HG03103 (cell line): ENCODE results near the gene KRT6A.

Source experiments
- ATAC-seq: cut with Tn5 transposase; IDR thresholded peaks from one replicate; pipeline ENCODE4 v1.9.1; 2021; ENCODE audit warnings: low read depth; ENCODE audit not compliant: unreplicated experiment

Gene KRT6A

GRCh38 chr12:52493172-52493571 lies at the start of gene KRT6A:
Gene KRT6A (minus strand): TSS chr12:52493257. CDS start chr12:52493188, 69 bp downstream.
- ATAC-seq: no peak

DNA sequence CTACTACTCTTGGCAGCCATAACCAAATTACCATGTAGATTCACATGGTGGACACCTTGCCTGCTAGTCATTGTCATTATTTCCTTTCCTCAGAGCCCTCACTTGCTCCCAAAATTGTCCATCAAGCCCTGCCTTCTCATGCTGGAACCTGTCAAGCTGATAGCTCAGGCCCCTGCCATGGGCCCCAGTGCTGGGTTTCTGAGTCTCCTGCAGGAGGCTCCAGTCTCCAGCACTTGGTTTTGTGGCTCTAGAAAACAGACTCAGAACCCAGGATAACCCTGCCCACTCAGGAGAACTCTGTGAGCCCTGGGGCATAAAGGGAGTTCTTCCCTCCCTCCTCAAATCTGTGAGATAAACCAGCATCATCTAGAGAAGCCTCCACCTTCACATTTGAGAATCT lies 49.1 kb upstream of the KRT6A start:
- no peak for ATAC-seq

DNA sequence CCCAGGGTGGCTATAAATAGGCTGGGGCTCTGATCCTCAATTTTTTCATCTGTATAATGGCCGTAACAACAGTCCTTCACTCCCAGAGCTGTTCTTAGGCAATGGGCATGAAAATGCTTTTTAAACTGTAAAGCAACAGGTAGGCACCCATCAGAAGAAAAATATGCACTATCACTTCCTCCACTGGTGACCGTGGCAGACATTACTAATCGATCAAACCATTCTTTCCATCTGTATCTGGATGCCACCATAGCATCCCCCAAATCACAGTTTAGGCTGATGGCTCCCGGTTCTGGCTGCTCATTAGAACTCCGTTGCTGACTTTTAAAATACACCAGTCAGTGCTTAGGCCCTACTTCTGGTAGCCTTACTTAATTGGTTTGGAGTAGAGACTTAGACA lies 48.7 kb upstream of the KRT6A start:
- no peak for ATAC-seq

DNA sequence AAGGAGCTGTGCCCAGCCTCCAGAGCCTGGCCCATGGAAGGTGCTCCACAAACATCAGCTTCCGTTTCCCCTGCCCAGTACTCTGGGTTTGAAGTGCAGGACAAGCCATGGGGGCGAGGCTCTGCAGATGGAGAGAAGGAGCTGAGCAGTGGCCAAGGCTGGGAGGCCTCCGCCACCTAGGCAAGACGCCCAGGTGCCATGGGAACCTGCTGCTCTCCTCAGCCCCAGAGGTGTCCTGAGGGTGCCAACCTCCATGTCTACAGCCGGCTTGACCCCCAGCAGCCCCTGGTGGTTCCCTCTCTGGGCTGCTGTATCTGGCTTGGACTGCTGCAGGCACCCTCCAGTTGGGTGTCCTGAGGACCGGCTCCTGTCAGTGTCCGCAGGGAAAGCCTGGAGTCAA lies 47.5 kb upstream of the KRT6A start:
- ATAC-seq: no peak

- ATAC-seq: no peak
Measured at GRCh38 chr12:52539821-52540173, 46.7 kb upstream of the KRT6A start.

DNA sequence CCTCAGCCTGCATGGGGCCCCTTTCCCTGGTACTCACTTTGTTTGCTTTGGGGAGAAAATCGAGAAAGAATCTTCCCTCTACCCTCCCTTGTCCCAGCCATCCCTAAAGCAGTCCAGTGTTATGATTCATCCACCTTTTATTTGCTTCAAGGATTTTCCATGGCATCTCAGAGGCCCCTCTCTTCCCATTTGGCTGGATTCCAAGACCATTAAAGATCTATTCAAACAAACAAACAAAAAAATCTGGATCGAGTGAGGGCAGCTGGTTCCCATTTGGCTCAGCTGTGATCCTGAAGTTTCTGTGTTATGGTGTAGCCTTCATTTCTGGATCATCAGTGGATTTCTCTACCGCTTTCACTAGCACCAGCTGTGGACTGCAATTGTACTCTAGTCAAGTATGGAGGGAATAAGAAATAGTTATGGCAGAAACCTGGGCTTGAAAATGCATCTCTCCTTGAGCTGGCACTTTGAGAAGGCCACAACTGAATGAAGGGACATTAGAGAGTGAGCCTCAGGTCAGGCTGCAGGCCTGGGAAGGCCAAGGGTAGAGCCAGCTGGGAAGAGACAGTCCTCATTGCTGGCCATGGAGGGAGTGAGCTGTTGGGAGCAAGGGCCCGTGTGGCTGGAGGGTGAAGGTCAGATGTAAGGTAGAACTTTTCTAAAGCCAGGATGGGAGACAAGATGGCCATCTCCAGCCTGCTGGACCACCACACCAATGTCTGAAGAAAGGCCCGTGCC lies 46.2 kb upstream of the KRT6A start:
- no peak for ATAC-seq

- ATAC-seq: no peak
Measured at GRCh38 chr12:52537101-52537500, 44.0 kb upstream of the KRT6A start.

DNA sequence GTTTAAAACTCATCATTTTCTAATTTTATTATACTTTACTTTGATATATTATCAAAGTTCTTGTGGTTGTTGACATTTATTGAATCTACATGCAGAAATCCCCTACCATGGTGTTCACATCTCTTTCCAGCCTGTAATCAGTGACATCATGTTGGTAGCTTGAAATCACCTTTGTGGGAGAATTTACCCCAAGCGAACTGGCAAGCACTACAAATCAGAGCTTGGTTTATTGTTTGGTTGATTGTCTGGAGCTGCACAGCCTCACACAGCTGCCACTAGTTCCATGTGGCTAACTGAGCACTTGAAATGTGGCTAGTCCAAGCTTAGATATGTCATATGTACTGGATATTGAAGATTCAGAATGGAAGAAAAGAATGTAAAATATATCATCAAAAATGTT lies 42.5 kb upstream of the KRT6A start:
- no peak for ATAC-seq

DNA sequence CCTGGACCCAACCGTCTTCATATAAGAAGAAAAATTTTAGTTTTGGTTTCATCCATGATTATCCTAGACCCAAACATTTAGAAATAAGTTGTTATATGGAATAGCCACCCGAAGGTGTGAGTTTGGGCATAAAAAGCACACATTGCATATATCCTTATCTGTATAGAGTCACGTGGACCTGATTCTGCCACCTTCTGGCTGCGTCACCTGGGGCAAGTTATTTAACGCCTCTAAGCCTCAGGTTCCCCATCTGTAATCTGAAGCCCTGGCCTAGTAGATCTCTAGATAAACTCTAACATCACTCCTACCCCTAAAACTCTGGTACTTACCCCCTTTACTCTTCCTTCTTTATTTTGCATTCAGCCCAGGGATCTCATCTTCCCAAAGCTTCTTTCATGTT lies 41.4 kb upstream of the KRT6A start:
- no peak for ATAC-seq

GRCh38 chr12:52533686-52534470 lies 40.8 kb upstream of the KRT6A start:
- ATAC-seq: no peak

DNA sequence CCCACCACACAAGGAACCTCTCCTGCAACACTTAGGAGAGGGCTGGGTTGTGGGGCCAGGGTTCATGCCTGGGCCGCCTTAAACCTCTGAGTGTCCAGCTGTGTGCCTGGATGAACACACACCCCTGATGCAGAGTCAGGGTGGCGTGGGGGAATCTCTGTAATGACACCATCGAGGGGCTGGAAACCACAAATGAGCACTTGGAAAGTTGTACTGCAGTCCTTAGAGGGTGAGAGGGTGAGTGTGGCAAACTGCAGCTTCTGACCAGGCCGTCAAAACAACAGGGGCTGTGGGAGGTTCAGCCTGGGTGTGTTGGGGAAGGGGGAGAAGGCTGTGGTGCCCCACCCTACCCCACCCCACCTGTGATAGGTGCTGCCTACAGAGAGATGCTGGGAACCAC lies 39.6 kb upstream of the KRT6A start:
- no peak for ATAC-seq

DNA sequence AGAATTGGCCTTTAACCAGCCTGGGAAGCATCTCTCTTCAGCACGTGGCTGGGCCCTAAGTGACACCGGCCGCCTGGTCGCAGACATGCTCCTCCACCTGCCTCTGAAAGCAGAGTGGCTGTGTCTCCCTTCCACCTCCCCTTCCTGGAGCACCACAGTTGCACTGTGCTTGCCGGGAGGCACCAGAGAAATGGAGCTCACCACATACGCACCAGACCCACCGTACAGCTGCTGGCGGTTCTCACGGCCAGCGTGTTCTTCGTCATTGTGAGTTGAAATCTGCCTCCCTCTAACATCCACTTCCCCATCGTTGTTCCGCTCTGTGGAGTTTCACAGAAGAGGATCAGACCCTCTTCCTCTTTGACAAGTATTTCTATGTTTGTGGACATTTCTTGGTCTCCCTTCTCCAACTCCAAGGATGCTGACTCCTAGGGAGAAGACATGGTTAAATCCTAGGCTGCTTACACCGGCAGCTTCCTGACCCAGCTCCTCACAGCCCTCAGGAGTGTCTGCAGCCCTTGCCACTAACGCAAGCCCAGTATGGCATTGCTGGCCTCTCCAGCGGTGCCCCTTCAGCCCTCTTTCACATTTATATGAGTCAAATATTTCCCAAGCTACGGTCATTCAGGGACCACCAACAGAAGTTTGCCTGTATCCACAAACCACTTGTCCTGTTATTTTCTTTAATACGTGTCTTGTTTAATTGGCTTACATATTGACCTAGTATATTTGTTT lies 38.7 kb upstream of the KRT6A start:
- no peak for ATAC-seq

GRCh38 chr12:52530905-52531304 lies 37.8 kb upstream of the KRT6A start:
- ATAC-seq: no peak

- ATAC-seq: no peak
Measured at GRCh38 chr12:52530366-52530765, 37.3 kb upstream of the KRT6A start.

- no peak for ATAC-seq
Measured at GRCh38 chr12:52529846-52530245, 36.8 kb upstream of the KRT6A start.

DNA sequence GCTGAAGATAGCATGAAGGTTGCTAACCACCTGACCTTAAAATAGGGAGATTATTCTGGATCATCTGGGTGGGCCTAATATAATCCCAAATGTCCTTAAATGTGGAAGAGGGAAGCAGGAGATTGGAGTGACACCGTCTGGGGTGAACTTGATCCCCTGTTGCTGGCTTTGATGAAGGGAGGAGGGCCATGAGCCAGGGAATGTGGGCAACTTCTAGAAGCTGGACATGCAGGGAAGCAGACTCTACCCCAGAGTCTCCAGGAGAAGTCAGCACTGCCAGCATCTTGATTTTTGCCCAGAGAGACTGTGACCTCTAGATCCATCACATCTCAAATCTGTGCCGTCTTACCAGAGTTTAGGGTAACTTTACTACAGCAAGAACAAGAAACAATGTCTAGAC lies 36.4 kb upstream of the KRT6A start:
- no peak for ATAC-seq

DNA sequence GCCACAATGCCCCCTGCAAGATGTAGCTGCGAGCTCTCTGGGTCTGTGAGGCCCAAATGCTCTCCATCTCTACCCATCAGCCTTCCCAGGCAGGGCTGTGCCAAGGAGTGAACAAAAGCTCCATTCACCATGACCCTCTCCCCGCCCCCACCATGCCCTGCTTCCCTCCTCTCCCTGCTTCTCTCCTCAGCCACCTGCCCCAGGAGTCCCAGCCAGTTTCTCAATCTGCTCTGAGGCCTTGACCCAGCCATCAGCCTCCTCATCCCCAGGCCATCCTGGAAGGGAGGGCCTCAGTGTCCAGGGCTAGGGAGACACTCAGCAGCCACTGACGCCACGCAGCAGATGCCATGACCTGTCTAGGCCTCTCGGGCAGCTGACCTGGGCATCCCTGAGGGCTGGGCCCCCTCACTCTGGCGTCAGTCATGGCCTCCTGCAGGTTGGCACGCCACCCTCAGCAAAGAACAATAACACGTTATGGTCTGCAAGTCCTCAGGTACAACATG lies 35.6 kb upstream of the KRT6A start:
- ATAC-seq: no peak

- ATAC-seq: no peak
Measured at GRCh38 chr12:52527121-52527800, 34.2 kb upstream of the KRT6A start.

- no peak for ATAC-seq
Measured at GRCh38 chr12:52526511-52526951, 33.5 kb upstream of the KRT6A start.

GRCh38 chr12:52525661-52526499 lies 32.8 kb upstream of the KRT6A start:
- no peak for ATAC-seq
